Mesendoderm (in vitro differentiated cells): ENCODE measurements around the gene PELI3.

Experiments used
- DNase-seq: peaks from one replicate; pipeline ENCODE4 v3.0.0; 2013
- H2AK5ac ChIP-seq: 2 replicates; pipeline ENCODE4 v1.6.1; 2013; ENCODE audit warnings: low read length, inconsistent platforms
- H2BK120ac ChIP-seq: 2 replicates; pipeline ENCODE4 v1.6.1; 2013; ENCODE audit warnings: low read depth, mild to moderate bottlenecking, low read length, moderate library complexity, mixed read lengths
- H2BK15ac ChIP-seq: replicated peaks from 2 replicates; pipeline ENCODE4 v1.6.1; 2013; ENCODE audit warnings: low read depth, mild to moderate bottlenecking, moderate library complexity
- H2BK5ac ChIP-seq: 2 replicates; pipeline ENCODE4 v1.6.1; 2013; ENCODE audit warnings: low read length, inconsistent platforms
- H3K18ac ChIP-seq: 2 replicates; pipeline ENCODE4 v1.6.1; 2013; ENCODE audit warnings: mild to moderate bottlenecking, low read length, mixed read lengths
- H3K23ac ChIP-seq: one replicate; pipeline ENCODE4 v1.6.1; 2013; ENCODE audit warnings: low read length
- H3K27ac ChIP-seq: 2 replicates; pipeline ENCODE4 v1.5.1; 2013; ENCODE audit warnings: low read depth, mild to moderate bottlenecking, inconsistent platforms, low read length, moderate library complexity
- H3K27me3 ChIP-seq: 2 replicates; pipeline ENCODE4 v1.6.1; 2013; ENCODE audit warnings: low read length, control low read depth, mild to moderate bottlenecking, inconsistent platforms; ENCODE audit not compliant: insufficient read depth, poor library complexity
- H3K36me3 ChIP-seq: 2 replicates; pipeline ENCODE4 v1.6.1; 2013; ENCODE audit warnings: low read length, inconsistent platforms; ENCODE audit not compliant: control insufficient read depth, insufficient read depth
- H3K4ac ChIP-seq: one replicate; pipeline ENCODE4 v1.6.1; 2013; ENCODE audit warnings: low read depth, mild to moderate bottlenecking, low read length, moderate library complexity
- H3K4me1 ChIP-seq: 2 replicates; pipeline ENCODE4 v1.6.1; 2013; ENCODE audit warnings: low read depth, low read length, inconsistent platforms; ENCODE audit not compliant: control insufficient read depth
- H3K4me2 ChIP-seq: 2 replicates; pipeline ENCODE4 v1.6.1; 2013; ENCODE audit warnings: low read length
- H3K4me3 ChIP-seq: 2 replicates; pipeline ENCODE4 v1.5.1; 2013; ENCODE audit warnings: mild to moderate bottlenecking, low read length
- H3K56ac ChIP-seq: one replicate; pipeline ENCODE4 v1.6.1; 2013; ENCODE audit warnings: low read length
- H3K79me1 ChIP-seq: 2 replicates; pipeline ENCODE4 v1.6.1; 2013; ENCODE audit warnings: low read length, inconsistent platforms
- H3K79me2 ChIP-seq: 2 replicates; pipeline ENCODE4 v1.6.1; 2013; ENCODE audit warnings: mild to moderate bottlenecking, low read length; ENCODE audit not compliant: control insufficient read depth, insufficient read depth
- H3K9ac ChIP-seq: 2 replicates; pipeline ENCODE4 v1.6.1; 2013; ENCODE audit warnings: low read length, inconsistent platforms
- H4K5ac ChIP-seq: one replicate; pipeline ENCODE4 v1.6.1; 2013; ENCODE audit warnings: low read length
- H4K8ac ChIP-seq: one replicate; pipeline ENCODE4 v1.6.1; 2013; ENCODE audit warnings: low read depth, mild to moderate bottlenecking, control low read depth, low read length, moderate library complexity
- WGBS: extraction: QIAGEN DNeasy Blood & Tissue Kit; methylation state at CpG from one replicate; pipeline ENCODE4 v1.1.7; 2013; ENCODE audit warnings: low lambda C conversion rate, missing lambda C conversion rate; ENCODE audit not compliant: insufficient coverage; ENCODE audit errors: extremely low coverage; 5-methylcytosine and 5-hydroxymethylcytosine counted together

Gene PELI3

GRCh38 chr11:66467756-66468155 is 1.1 kb downstream of the PELI3 start:
- Histone ChIP-seq H3K4me1 (peaks cover 8% of the 10 kb centered on the region), H4K5ac (no peak overlapping the region)

GRCh38 chr11:66468691-66469090 is 2.0 kb downstream of the PELI3 start:
- H3K4ac ChIP-seq = no peak overlapping the region
- H3K23ac ChIP-seq = no peak overlapping the region
- no peak overlapping the region for H3K4me3 ChIP-seq
- DNase-seq = no peak
- H4K8ac ChIP-seq = no peak overlapping the region
- no peak overlapping the region for H2BK5ac ChIP-seq
- H3K4me1 ChIP-seq = peaks cover 8% of the 10 kb centered on the region
- no peak overlapping the region for H2AK5ac ChIP-seq
- no peak overlapping the region for H2BK15ac ChIP-seq
- no peak overlapping the region for H3K4me2 ChIP-seq
- no peak overlapping the region for H2BK120ac ChIP-seq
- H3K56ac ChIP-seq = no peak overlapping the region
- no CpG with 5 or more reads among the region's 6 CpGs for WGBS
- no peak overlapping the region for H3K9ac ChIP-seq
- H3K27me3 ChIP-seq = no peaks in the 10 kb centered on the region
- H3K18ac ChIP-seq = no peak overlapping the region
- no peaks in the 10 kb centered on the region for H3K79me1 ChIP-seq
- no peaks in the 10 kb centered on the region for H3K36me3 ChIP-seq
- H4K5ac ChIP-seq = no peak overlapping the region
- no peak overlapping the region for H3K27ac ChIP-seq
- no peaks in the 10 kb centered on the region for H3K79me2 ChIP-seq

More at GRCh38 chr11:66467756-66468155, 1.1 kb downstream of the PELI3 start:
- H3K9ac ChIP-seq = peak overlapping the region; percentile 69
- no peak overlapping the region for H3K23ac ChIP-seq
- no peaks in the 10 kb centered on the region for H3K27me3 ChIP-seq
- no peak overlapping the region for H4K8ac ChIP-seq
- peak; percentile 52 for DNase-seq
- H2BK15ac ChIP-seq = no peak overlapping the region
- no peak overlapping the region for H3K4ac ChIP-seq
- no peaks in the 10 kb centered on the region for H3K79me2 ChIP-seq
- peak overlapping the region; percentile 84 for H3K4me2 ChIP-seq
- no peak overlapping the region for H2BK120ac ChIP-seq
- no peak overlapping the region for H2BK5ac ChIP-seq
- no peak overlapping the region for H2AK5ac ChIP-seq
- WGBS = no CpG with 5 or more reads among the region's 6 CpGs
- no peak overlapping the region for H3K18ac ChIP-seq
- H3K56ac ChIP-seq = peak overlapping the region; percentile 85
- no peak overlapping the region for H3K4me3 ChIP-seq
- H3K36me3 ChIP-seq = no peaks in the 10 kb centered on the region
- H3K27ac ChIP-seq = no peak overlapping the region
- H3K79me1 ChIP-seq = no peaks in the 10 kb centered on the region

- H2BK15ac ChIP-seq = no peak overlapping the region
- DNase-seq = no peak
- H3K27me3 ChIP-seq = no peaks in the 10 kb centered on the region
- H3K18ac ChIP-seq = no peak overlapping the region
- H3K27ac ChIP-seq = peak overlapping the region; percentile 24
- H3K4ac ChIP-seq = no peak overlapping the region
- no peaks in the 10 kb centered on the region for H3K36me3 ChIP-seq
- no peak overlapping the region for H2AK5ac ChIP-seq
- no peak overlapping the region for H4K8ac ChIP-seq
- H3K23ac ChIP-seq = no peak overlapping the region
- peak overlapping the region; percentile 24 for H3K9ac ChIP-seq
- H3K4me1 ChIP-seq = peaks cover 8% of the 10 kb centered on the region
- no CpG with 5 or more reads among the region's 1 CpG for WGBS
- no peak overlapping the region for H2BK120ac ChIP-seq
- H2BK5ac ChIP-seq = no peak overlapping the region
- no peak overlapping the region for H3K4me2 ChIP-seq
- H4K5ac ChIP-seq = no peak overlapping the region
- no peaks in the 10 kb centered on the region for H3K79me2 ChIP-seq
- H3K79me1 ChIP-seq = no peaks in the 10 kb centered on the region
- peak overlapping the region; percentile 43 for H3K56ac ChIP-seq
- no peak overlapping the region for H3K4me3 ChIP-seq
Observed at GRCh38 chr11:66469441-66469840, 2.7 kb downstream of the PELI3 start.

- H3K79me1 ChIP-seq = no peaks in the 10 kb centered on the region
- H2AK5ac ChIP-seq = no peak overlapping the region
- no peak overlapping the region for H3K18ac ChIP-seq
- H3K27me3 ChIP-seq = no peaks in the 10 kb centered on the region
- H3K23ac ChIP-seq = no peak overlapping the region
- no peak overlapping the region for H3K4me3 ChIP-seq
- H3K79me2 ChIP-seq = no peaks in the 10 kb centered on the region
- H3K56ac ChIP-seq = no peak overlapping the region
- H3K4ac ChIP-seq = no peak overlapping the region
- H4K5ac ChIP-seq = no peak overlapping the region
- no CpG with 5 or more reads among the region's 3 CpGs for WGBS
- peak; percentile 81 for DNase-seq
- no peak overlapping the region for H2BK15ac ChIP-seq
- no peak overlapping the region for H2BK120ac ChIP-seq
- no peak overlapping the region for H2BK5ac ChIP-seq
- H3K4me2 ChIP-seq = no peak overlapping the region
- no peak overlapping the region for H4K8ac ChIP-seq
- no peak overlapping the region for H3K9ac ChIP-seq
- no peaks in the 10 kb centered on the region for H3K36me3 ChIP-seq
- peaks cover 8% of the 10 kb centered on the region for H3K4me1 ChIP-seq
- no peak overlapping the region for H3K27ac ChIP-seq
Observed at GRCh38 chr11:66470015-66470414, 3.3 kb downstream of the PELI3 start.

- Histone ChIP-seq H3K4me3 (no peak overlapping the region), H3K79me2 (no peaks in the 10 kb centered on the region), H3K23ac (no peak overlapping the region), H2BK15ac (no peak overlapping the region), H3K27ac (no peak overlapping the region), H3K79me1 (no peaks in the 10 kb centered on the region), H3K4me1 (peaks cover 6% of the 10 kb centered on the region), H4K5ac (no peak overlapping the region), H4K8ac (no peak overlapping the region), H3K18ac (no peak overlapping the region), H3K9ac (no peak overlapping the region), H2BK5ac (no peak overlapping the region), H3K56ac (no peak overlapping the region), H2BK120ac (no peak overlapping the region), H3K27me3 (no peaks in the 10 kb centered on the region), H3K4ac (no peak overlapping the region), H2AK5ac (no peak overlapping the region), H3K4me2 (no peak overlapping the region), H3K36me3 (no peaks in the 10 kb centered on the region)
- DNase-seq = no peak
- no CpG with 5 or more reads among the region's 16 CpGs for WGBS
Observed at GRCh38 chr11:66471142-66471541, 4.4 kb downstream of the PELI3 start.

- Histone ChIP-seq H2BK120ac (no peak overlapping the region), H3K27me3 (no peaks in the 10 kb centered on the region), H3K23ac (no peak overlapping the region), H2AK5ac (no peak overlapping the region), H3K56ac (no peak overlapping the region), H3K79me1 (no peaks in the 10 kb centered on the region), H4K5ac (no peak overlapping the region), H3K4me2 (no peak overlapping the region), H3K27ac (no peak overlapping the region), H3K4me1 (peaks cover 6% of the 10 kb centered on the region), H2BK5ac (no peak overlapping the region), H3K18ac (no peak overlapping the region), H3K79me2 (no peaks in the 10 kb centered on the region), H4K8ac (no peak overlapping the region), H3K4me3 (no peak overlapping the region), H2BK15ac (no peak overlapping the region), H3K9ac (no peak overlapping the region), H3K4ac (no peak overlapping the region), H3K36me3 (no peaks in the 10 kb centered on the region)
- no peak for DNase-seq
- WGBS = no CpG with 5 or more reads among the region's 9 CpGs
Observed at GRCh38 chr11:66472054-66472453, 5.3 kb downstream of the PELI3 start.
